Measurements from ENCODE around the gene TBL1Y. TPM values are rescaled to one million over a fixed set of nuclear protein-coding genes. Genes with fewer than 3 reads are reported as not detected.

TBL1Y gene
- total and polyA plus RNA-seq, 2 of the 4 experiments (the other 2 are of a cell fraction), result not detected

GRCh38 chrY:6947695-6948094 lies 37.2 kb downstream of the TBL1Y start:
- Histone ChIP-seq H3K4ac (ENCODE audit: low read depth, low read length) (no peak overlapping the region), H2AFZ (replicated peaks; ENCODE audit: low read length, poor library complexity) (no peak overlapping the region), H3K27ac (ENCODE audit: insufficient read depth, low read length) (no peak overlapping the region), H3K9ac (ENCODE audit: low read depth, low read length) (no peak overlapping the region), H2BK120ac (ENCODE audit: low read depth, low read length) (no peak overlapping the region), H3K18ac (ENCODE audit: low read depth, low read length) (no peak overlapping the region), H2AK5ac (ENCODE audit: low read depth, low read length) (no peak overlapping the region), H3K9me1 (ENCODE audit: insufficient read depth, low read length) (no peaks in the 10 kb centered on the region), H3K4me1 (ENCODE audit: control insufficient read depth, insufficient read depth, low read length) (no peaks in the 10 kb centered on the region), H3K79me1 (ENCODE audit: low read depth in 1 of 2, low read length in 2 of 2) (no peaks in the 10 kb centered on the region), H3K23ac (ENCODE audit: low read depth, low read length) (no peak overlapping the region), H3K9me3 (ENCODE audit: control insufficient read depth, insufficient read depth, low read length) (no peaks in the 10 kb centered on the region), H4K5ac (ENCODE audit: low read depth, low read length) (no peak overlapping the region), H4K91ac (ENCODE audit: insufficient read depth, low read depth, low read length) (no peak overlapping the region), H3K14ac (replicated peaks; ENCODE audit: low read depth, low read length) (no peak overlapping the region), H2BK5ac (ENCODE audit: low read depth, low read length, poor library complexity, severe bottlenecking) (no peak overlapping the region), H2BK20ac (ENCODE audit: low read depth, low read length) (no peak overlapping the region), H3K36me3 (ENCODE audit: control insufficient read depth, insufficient read depth, low read length) (no peaks in the 10 kb centered on the region), H3K56ac (ENCODE audit: extremely low read depth, insufficient read depth, low read length) (no peak overlapping the region), H3K4me2 (ENCODE audit: low read depth, low read length) (no peak overlapping the region), H3K4me3 (ENCODE audit: insufficient read depth, low read depth, low read length) (no peak overlapping the region), H4K20me1 (ENCODE audit: insufficient read depth, low read length) (no peaks in the 10 kb centered on the region), H2AK9ac (replicated peaks; ENCODE audit: low read depth, low read length, poor library complexity) (no peak overlapping the region), H4K8ac (ENCODE audit: low read depth in 2 of 2, low read length in 2 of 2) (no peak overlapping the region), H3K27me3 (ENCODE audit: control insufficient read depth, insufficient read depth, low read length) (no peaks in the 10 kb centered on the region), H2BK15ac (ENCODE audit: low read depth, low read length) (no peak overlapping the region)
- POLR2A ChIA-PET (ENCODE audit: unreplicated experiment), result no interaction called here
- in situ Hi-C loops (cut with MboI; ENCODE audit: low sequenced_read_pairs), result no loop called here
- dilution Hi-C loops (cut with HindIII; ENCODE audit: low sequenced_read_pairs, unreplicated experiment), result no loop called here
- no peak for ATAC-seq (ENCODE audit: low read depth)
- no TSS peak for BruUV-seq (replicated peaks)
- DNase-seq, result no peak
- CTCF ChIA-PET, result no interaction called here
- TF ChIP-seq CEBPB (IDR thresholded peaks at IDR 0.05; ENCODE audit: low read depth, low read length) (no peak), CTCF (conservative IDR thresholded peaks at IDR 0.05; ENCODE audit: low read depth, low read length) (no peak), FOS (IDR thresholded peaks at IDR 0.05; ENCODE audit: low read depth, low read length) (no peak), SMC3 (IDR thresholded peaks at IDR 0.05; ENCODE audit: low read depth, low read length) (no peak), MAZ (IDR thresholded peaks at IDR 0.05; ENCODE audit: borderline replicate concordance, low read depth, low read length) (no peak), RAD21 (IDR thresholded peaks at IDR 0.05; ENCODE audit: low read length) (no peak), NFE2L2 (IDR thresholded peaks at IDR 0.05; ENCODE audit: low read depth, low read length) (no peak), POLR2A (IDR thresholded peaks at IDR 0.05; ENCODE audit: low read depth, low read length) (no peak), CHD1 (IDR thresholded peaks at IDR 0.05; ENCODE audit: low read depth, low read length) (no peak), MXI1 (IDR thresholded peaks at IDR 0.05; ENCODE audit: borderline replicate concordance, low read depth, low read length) (no peak), MAFK (IDR thresholded peaks at IDR 0.05; ENCODE audit: low read depth, low read length) (no peak), BHLHE40 (IDR thresholded peaks at IDR 0.05; ENCODE audit: low read depth, low read length) (no peak), USF2 (IDR thresholded peaks at IDR 0.05; ENCODE audit: low read depth, low read length) (no peak), ELK1 (IDR thresholded peaks at IDR 0.05; ENCODE audit: borderline replicate concordance, low read depth, low read length) (no peak), RFX5 (IDR thresholded peaks at IDR 0.05; ENCODE audit: low read depth, low read length) (no peak), RCOR1 (IDR thresholded peaks at IDR 0.05; ENCODE audit: insufficient replicate concordance, low read length) (no peak)
- intact Hi-C loops (cut with micrococcal nuclease), result no loop called here

Data from IMR-90 (cell line).